SKM-1 (cell line): ENCODE measurements around the gene PKD2.
"Not testable (repeated sequence)": the region's sequence is repeated elsewhere in the genome, so short reads cannot be mapped to it uniquely, and the experiment has no call there.

Experiments
- DNase-seq: peaks from one replicate; lab custom pipeline; 2025; ENCODE audit not compliant: unreplicated experiment; lab: John Stamatoyannopoulos, UW

Gene PKD2

GRCh38 chr4:88025868-88026661, 18.6 kb downstream of the PKD2 start:
- not testable (repeated sequence) for DNase-seq

DNA sequence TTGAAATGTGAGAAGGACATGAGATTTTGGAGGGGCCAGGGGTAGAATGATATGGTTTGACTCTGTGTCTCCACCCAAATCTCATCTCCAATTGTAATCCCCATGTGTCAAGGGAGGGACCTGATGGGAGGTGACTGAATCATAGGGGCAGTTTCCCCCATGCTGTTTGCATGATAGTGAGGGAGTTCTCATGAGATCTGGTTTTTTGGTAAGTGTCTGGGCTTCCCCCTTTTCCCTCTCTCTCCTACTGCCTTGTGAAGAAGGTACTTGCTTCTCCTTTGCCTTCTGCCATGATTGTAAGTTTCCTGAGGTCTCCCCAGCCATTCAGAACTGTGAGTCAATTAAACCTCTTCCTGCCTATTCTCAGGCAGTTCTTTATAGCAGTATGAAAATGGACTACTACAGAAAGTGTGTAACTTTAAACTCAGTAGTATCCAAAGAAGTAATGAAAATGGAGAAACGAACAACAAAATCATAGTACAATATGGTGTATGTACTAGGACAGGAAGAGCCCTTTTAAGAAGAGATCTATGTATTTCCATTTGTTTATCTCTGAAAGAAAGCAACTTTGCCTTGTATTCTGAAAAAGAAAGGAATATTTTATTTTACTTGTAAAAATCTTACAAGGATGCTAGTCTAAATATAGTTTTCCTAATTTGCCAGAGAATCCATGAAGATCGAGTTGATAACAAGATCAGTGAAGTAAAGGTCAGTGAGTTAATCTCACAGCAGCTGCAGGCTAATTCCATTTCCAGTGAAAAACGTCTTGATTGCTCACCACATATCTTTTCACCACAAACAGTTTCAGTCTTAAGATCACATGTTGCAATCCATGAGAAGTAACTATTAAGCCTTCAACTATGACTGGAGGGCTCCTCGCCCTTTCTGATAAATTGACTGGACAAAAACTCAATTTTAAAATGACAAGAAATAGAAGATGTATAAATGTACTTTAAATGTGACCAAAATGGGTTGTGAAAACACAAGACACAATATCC, 20.5 kb downstream of the PKD2 start:
- no peak for DNase-seq

- no peak for DNase-seq
Observed at GRCh38 chr4:88028946-88029345, 21.5 kb downstream of the PKD2 start.

GRCh38 chr4:88029556-88029955, 22.1 kb downstream of the PKD2 start:
- no peak for DNase-seq

DNA sequence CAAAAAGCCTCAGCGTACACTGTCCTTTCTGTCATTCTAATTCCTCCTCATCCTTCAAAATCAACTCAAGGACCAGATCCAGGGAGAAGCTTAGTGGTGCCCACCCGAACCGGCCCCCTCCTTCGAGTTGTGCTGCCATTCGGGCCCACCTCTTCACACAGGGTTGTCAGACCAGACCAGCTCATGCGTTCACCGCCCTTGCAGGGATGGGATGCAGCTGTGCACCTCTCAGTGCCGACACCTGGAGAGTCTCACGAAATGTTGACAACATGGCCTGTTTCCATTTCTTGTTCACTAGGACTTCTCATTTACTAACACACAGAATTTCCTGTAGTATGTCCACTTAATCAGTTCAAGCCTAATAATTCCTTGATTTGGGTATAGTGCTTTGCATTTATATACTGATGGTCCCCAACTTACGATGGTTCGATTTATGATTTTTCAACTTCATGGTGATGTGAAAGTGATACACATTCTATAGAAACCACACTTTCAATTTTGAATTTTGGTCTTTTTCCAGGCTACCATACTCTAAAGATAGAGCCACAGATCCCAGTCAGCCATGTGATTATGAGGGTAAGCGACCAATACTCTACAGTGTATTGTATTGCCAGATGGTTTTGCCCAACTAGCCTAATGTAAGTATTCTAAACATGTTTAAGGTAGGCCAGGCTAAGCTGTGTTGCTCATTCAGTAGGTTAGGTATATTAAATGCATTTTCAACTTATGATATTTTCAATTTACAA, 23.3 kb downstream of the PKD2 start:
- DNase-seq = no peak

DNA sequence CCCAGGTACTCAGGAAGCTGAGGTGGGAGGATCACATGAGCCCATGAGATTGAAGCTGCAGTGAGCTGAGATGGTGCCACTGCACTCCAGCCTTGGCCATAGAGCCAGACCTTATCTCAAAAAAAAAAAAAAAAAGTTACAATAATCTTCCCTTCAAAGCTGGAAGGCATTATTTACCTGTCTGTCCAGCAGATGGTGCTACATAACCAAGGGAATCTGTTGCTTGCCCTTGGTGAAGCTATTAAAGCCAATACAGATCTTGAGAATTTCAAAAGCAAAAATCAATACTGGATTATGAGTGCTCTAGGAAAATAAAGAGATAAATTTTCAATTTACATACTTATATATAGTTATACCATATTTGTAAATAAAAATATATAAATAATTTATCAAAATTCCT, 25.9 kb downstream of the PKD2 start:
- DNase-seq = peak; percentile 41

DNA sequence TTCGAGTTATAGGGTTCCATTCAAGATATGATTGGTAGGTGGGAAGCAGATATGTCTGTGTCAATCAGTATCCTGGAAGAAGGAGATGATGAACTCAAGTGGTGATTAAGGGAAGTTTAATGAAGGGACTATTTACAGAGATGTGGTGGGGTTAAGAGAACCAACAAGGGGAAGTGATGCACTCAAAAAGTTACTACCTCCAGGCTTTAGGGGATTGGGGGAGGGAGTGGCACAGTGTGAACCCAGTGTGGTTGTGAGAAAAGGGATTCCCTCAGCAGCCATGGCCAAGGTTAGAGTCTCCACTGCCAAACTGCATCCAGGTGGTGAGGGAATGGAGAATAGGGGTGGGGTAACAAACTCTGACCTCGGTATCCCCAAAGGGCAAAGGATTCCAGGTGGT, 27.9 kb downstream of the PKD2 start:
- no peak for DNase-seq

GRCh38 chr4:88037447-88037846, 30.0 kb downstream of the PKD2 start:
- no peak for DNase-seq

GRCh38 chr4:88037936-88038335, 30.5 kb downstream of the PKD2 start:
- no peak for DNase-seq

- DNase-seq = no peak
Observed at GRCh38 chr4:88040707-88041106, 33.3 kb downstream of the PKD2 start.

GRCh38 chr4:88041626-88042025, 34.2 kb downstream of the PKD2 start:
- DNase-seq = no peak

DNA sequence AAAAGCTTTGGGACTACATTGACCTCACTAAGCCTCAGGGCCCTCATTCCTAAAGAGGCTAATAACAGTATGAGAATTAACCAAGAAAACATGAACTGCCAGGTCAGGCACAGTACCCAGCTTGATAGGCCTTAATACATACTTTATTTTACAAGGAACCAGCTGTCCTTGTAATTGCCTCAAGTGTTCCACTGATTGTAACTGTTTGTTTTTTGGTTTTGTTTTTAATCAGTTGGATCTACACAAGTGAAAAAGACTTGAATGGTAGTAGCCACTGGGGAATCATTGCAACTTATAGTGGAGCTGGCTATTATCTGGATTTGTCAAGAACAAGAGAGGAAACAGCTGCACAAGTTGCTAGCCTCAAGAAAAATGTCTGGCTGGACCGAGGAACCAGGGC, 35.6 kb downstream of the PKD2 start:
- no peak for DNase-seq

DNA sequence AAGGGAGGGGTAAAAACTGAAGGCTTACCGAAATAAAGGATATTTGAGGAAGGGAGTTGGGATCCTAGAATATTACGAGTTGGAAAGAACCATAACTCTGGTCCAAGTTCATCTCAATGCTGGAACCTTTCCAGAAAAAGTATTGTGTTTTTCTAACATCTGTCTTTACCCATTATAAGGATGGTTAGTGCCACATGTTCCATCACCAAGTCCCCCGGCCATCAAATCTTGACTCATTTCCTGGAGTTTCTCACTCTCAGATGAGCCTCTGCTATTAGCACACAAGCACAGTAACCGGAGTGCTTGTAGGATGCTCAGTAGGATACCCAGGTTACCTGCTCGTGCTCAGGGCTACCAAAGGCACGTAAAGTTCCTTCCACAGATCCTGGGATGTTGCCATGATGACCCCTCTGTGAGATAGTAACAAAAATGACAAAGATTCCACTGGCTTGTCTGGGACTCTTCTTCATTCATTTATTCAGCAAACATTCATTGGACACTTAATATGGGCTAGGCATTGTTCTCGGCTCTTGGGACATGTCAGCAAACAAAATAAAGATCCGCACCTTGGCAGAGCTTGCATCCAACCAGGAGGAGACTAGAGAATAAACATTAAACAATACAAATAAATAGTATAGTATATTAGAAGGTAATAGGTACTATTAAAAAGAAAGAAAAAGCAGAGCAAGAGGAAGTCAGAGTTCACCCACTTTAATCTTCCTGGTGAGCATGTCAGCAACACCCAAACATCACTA, 36.3 kb downstream of the PKD2 start:
- DNase-seq = no peak

DNA sequence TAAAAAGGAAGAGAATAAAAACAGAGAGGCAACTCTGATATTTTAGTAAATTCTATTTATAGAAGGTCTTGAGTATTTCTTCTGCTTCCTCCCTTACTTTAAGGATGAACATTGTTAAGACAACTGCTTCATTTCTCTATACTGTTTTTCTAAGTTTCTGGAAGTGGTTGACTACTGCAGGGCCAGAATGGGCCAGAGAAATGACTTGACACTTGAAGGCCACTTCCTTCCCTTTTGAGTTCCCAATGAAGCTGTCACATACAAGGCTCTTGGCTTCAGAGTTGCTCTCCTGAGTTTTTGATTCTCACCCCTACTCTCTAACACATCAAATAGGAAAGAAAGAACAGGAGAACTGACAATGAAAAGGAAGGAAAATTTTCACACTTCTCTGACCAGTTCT, 37.6 kb downstream of the PKD2 start:
- no peak for DNase-seq

DNA sequence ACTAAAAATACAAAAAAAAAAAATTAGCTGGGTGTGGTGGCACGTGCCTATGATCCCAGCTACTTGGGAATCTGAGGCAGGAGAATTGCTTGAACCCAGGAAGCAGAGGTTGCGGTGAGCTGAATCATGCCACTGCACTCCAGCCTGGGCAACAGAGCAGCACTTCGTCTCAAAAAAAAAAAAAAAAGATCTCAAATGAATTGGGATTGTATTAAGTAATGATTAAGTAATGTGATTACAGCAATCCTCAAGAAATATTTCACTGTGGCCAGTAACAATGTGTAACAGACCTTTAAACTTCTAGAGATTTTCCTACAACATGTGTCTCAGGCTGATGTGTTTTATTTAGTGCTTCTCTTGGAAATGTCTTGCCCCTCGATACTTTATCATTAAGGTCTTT, 46.8 kb downstream of the PKD2 start:
- DNase-seq = no peak

DNA sequence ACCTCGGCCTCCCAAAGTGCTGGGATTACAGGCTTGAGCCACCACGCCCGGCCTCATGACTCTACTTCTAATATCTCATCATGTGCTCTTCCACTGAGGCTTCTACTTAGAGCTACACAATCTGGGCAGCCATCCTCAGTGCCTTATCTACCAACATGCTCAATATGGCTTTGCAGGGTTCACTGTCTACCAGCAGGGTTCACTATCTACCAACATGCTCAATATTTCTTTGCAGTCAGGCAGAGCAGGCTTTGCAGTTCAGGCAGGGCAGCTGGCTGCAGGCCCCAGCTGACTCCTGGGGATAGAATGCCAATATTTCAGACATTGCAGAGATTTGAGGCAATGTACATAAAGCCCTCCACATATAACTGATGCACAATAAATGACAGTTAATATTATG, 47.5 kb downstream of the PKD2 start:
- no peak for DNase-seq

DNA sequence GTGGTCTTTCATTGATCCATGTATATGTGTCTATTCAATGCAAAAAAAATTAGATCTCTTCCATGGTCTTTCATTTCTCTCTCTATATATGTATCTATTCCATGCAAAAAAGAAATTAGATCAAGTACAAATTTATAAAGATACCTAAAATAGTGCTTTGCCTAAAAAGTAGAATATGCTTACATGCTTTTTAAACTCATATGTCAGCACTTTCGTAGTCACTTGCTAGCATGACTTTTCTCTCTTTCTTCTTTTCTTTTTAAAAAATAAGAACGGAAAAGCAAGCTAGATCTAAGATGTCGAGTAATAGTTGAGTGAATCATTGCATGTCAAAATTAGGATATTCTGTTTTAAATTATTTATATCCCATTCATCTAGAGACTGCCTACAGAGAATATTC, 50.9 kb downstream of the PKD2 start:
- no peak for DNase-seq

GRCh38 chr4:88059766-88060165, 52.3 kb downstream of the PKD2 start:
- no peak for DNase-seq

DNA sequence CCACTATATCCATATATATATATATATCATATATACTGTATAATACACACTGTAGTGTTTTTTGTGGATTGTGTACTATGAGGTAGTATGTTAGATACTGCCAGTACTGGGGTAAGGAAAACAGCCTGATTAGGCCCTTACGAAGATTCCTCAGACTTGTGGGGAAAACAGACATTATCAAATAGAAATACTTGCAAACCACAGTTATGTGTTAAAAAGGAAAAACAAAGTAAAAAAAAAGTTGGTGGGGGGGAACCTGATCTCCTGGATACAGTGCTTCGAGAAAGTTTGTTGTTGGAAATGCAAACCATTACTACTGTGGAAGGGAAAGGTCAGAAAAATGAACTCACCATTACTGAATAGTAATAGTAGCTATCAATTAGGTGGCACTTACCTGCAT, 53.0 kb downstream of the PKD2 start:
- DNase-seq = no peak

GRCh38 chr4:88062311-88062710, 54.9 kb downstream of the PKD2 start:
- no peak for DNase-seq

DNA sequence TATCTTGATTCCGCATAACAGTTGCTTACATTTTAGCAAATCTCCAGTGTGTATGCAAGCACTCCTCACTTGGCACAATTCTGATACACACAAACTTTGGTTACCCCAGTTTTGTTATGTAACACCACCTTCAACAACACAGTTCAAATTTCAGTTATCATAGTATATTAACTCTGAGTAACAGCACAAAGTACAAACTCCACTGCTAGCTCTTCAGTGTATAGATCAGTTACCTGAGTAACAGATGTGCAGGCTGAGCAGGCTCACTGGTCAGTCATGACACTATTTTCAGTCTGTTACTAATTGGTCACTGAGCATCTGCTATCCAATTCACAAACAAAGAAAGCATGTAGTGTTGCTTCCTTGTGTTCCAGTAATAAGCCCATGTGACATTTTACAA, 55.4 kb downstream of the PKD2 start:
- no peak for DNase-seq
